Measurements from ENCODE around the gene OR1N2.
"Not testable (repeated sequence)": the region's sequence is repeated elsewhere in the genome, so short reads cannot be mapped to it uniquely, and the experiment has no call there.

OR1N2 gene

GRCh38 chr9:122579874-122580273 is 27.0 kb downstream of the OR1N2 start:
- H2AFZ ChIP-seq (ENCODE audit: low read depth, low read length), result no peak overlapping the region
- H3K4me3 ChIP-seq (ENCODE audit: low read depth in 1 of 2, low read length in 2 of 2), result no peak overlapping the region
- no peaks in the 10 kb centered on the region for H3K36me3 ChIP-seq (ENCODE audit: insufficient read depth, low read length)
- no peak overlapping the region for H3K27ac ChIP-seq (ENCODE audit: low read length)
- H3K4me1 ChIP-seq (ENCODE audit: insufficient read depth, low read length), result no peaks in the 10 kb centered on the region
- no peak overlapping the region for H3K4me2 ChIP-seq (ENCODE audit: insufficient read depth, low read length)
- no peaks in the 10 kb centered on the region for H3K79me2 ChIP-seq (ENCODE audit: insufficient read depth, low read length)
- no peaks in the 10 kb centered on the region for H3K27me3 ChIP-seq (ENCODE audit: insufficient read depth, low read length, poor library complexity)
- no peaks in the 10 kb centered on the region for H4K20me1 ChIP-seq (ENCODE audit: insufficient read depth, low read length)
- ATAC-seq (ENCODE audit: insufficient read depth, low read depth) (no peak), DNase-seq (no peak)
- TF ChIP-seq EZH2 (IDR thresholded peaks at IDR 0.05; ENCODE audit: borderline replicate concordance, low read depth, low read length, severe bottlenecking), result no peak
- TF ChIP-seq, protein P1, sequence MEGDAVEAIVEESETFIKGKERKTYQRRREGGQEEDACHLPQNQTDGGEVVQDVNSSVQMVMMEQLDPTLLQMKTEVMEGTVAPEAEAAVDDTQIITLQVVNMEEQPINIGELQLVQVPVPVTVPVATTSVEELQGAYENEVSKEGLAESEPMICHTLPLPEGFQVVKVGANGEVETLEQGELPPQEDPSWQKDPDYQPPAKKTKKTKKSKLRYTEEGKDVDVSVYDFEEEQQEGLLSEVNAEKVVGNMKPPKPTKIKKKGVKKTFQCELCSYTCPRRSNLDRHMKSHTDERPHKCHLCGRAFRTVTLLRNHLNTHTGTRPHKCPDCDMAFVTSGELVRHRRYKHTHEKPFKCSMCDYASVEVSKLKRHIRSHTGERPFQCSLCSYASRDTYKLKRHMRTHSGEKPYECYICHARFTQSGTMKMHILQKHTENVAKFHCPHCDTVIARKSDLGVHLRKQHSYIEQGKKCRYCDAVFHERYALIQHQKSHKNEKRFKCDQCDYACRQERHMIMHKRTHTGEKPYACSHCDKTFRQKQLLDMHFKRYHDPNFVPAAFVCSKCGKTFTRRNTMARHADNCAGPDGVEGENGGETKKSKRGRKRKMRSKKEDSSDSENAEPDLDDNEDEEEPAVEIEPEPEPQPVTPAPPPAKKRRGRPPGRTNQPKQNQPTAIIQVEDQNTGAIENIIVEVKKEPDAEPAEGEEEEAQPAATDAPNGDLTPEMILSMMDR (IDR thresholded peaks at IDR 0.05; ENCODE audit: borderline replicate concordance, extremely low read depth, low read length, poor library complexity, severe bottlenecking), result no peak
- no peak overlapping the region for H3K9ac ChIP-seq (ENCODE audit: low read depth, low read length)
- no peaks in the 10 kb centered on the region for H3K9me3 ChIP-seq (ENCODE audit: insufficient read depth, low read length, severe bottlenecking)

DNA sequence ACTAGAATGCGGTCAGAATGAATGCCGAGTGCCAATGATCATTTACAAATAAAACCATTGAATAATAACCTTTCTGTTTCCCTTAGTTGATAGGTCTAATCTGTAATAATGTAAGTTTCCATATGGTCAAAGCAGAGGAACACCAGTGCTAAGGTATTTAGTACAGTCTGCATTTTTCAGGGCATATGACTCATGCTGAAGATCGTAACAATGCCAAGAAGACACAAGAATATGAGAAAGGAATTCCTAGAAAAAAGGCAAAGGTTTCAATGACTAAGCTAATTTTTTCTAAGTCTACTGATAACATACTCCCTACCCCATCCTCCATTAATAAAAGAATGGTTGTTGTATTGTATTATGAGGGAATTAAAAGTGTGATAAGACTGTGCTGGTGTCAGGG is 27.4 kb downstream of the OR1N2 start:
- TF ChIP-seq EZH2 (IDR thresholded peaks at IDR 0.05; ENCODE audit: borderline replicate concordance, low read depth, low read length, severe bottlenecking), result no peak
- TF ChIP-seq, protein P1 (IDR thresholded peaks at IDR 0.05; ENCODE audit: borderline replicate concordance, extremely low read depth, low read length, poor library complexity, severe bottlenecking), result no peak
- Histone ChIP-seq H4K20me1 (ENCODE audit: insufficient read depth, low read length) (no peaks in the 10 kb centered on the region), H3K4me3 (ENCODE audit: low read depth in 1 of 2, low read length in 2 of 2) (no peak overlapping the region), H2AFZ (ENCODE audit: low read depth, low read length) (no peak overlapping the region), H3K4me1 (ENCODE audit: insufficient read depth, low read length) (no peaks in the 10 kb centered on the region), H3K9ac (ENCODE audit: low read depth, low read length) (no peak overlapping the region), H3K79me2 (ENCODE audit: insufficient read depth, low read length) (no peaks in the 10 kb centered on the region), H3K36me3 (ENCODE audit: insufficient read depth, low read length) (no peaks in the 10 kb centered on the region), H3K9me3 (ENCODE audit: insufficient read depth, low read length, severe bottlenecking) (no peaks in the 10 kb centered on the region), H3K27me3 (ENCODE audit: insufficient read depth, low read length, poor library complexity) (no peaks in the 10 kb centered on the region), H3K27ac (ENCODE audit: low read length) (no peak overlapping the region), H3K4me2 (ENCODE audit: insufficient read depth, low read length) (no peak overlapping the region)
- DNase-seq (no peak), ATAC-seq (ENCODE audit: insufficient read depth, low read depth) (no peak)

GRCh38 chr9:122583284-122583683 is 30.4 kb downstream of the OR1N2 start, which contains the start of gene OR1L8:
TSS of gene OR1L8 (minus strand) at chr9:122583384. CDS start at chr9:122568477, 14,907 bp downstream.
- not testable (repeated sequence) for H3K36me3 ChIP-seq (ENCODE audit: insufficient read depth, low read length); H3K9ac ChIP-seq (ENCODE audit: low read depth, low read length); ATAC-seq (ENCODE audit: insufficient read depth, low read depth); H3K9me3 ChIP-seq (ENCODE audit: insufficient read depth, low read length, severe bottlenecking); H2AFZ ChIP-seq (ENCODE audit: low read depth, low read length); H3K27ac ChIP-seq (ENCODE audit: low read length); DNase-seq; H3K4me1 ChIP-seq (ENCODE audit: insufficient read depth, low read length); H4K20me1 ChIP-seq (ENCODE audit: insufficient read depth, low read length); H3K27me3 ChIP-seq (ENCODE audit: insufficient read depth, low read length, poor library complexity); H3K4me2 ChIP-seq (ENCODE audit: insufficient read depth, low read length); H3K79me2 ChIP-seq (ENCODE audit: insufficient read depth, low read length); H3K4me3 ChIP-seq (ENCODE audit: low read depth in 1 of 2, low read length in 2 of 2)

Data from DND-41 (cell line).